Heart left ventricle (tissue), 16 donors: ENCODE measurements around the gene ISCU. TPM values are rescaled to one million over a fixed set of nuclear protein-coding genes. Genes with fewer than 3 reads are reported as not detected.

Experiments
- ATAC-seq, 4 donors: fragments of 200-7000 bp; cut with Tn5 transposase; one replicate each; pipeline ENCODE4 v1.9.1; 2020 to 2022; ENCODE audit warnings: moderate library complexity in 4 of 4, mild to moderate bottlenecking in 3 of 4, moderate number of reproducible peaks in 1 of 4
- DNase-seq, 5 donors: peaks; one replicate each; pipeline ENCODE4 v3.0.0-alpha.2; 2020
- H3K27ac ChIP-seq, 12 donors: fragments of 200-600 bp; sonication (generic) in 4 of 12; one replicate each; pipeline versions ENCODE4 v1.5.0 to v1.8.0; 2016 to 2022; ENCODE audit warnings: mild to moderate bottlenecking in 2 of 12
- H3K27me3 ChIP-seq, 9 donors: fragments of 200-600 bp; sonication (generic) in 2 of 9; one replicate each; pipeline versions ENCODE4 v1.5.1 to v1.8.0; 2016 to 2022; ENCODE audit warnings: mild to moderate bottlenecking in 3 of 9
- H3K36me3 ChIP-seq, 9 donors: fragments of 200-600 bp; sonication (generic) in 2 of 9; one replicate each; pipeline versions ENCODE4 v1.5.0 to v1.8.0; 2018 to 2022; ENCODE audit warnings: mild to moderate bottlenecking in 2 of 9
- H3K4me1 ChIP-seq, 12 donors: fragments of 200-600 bp; sonication (generic) in 4 of 12; one replicate each; pipeline versions ENCODE4 v1.5.0 to v1.8.0; 2016 to 2022; ENCODE audit warnings: mild to moderate bottlenecking in 3 of 12
- H3K4me3 ChIP-seq, 12 donors: fragments of 200-600 bp; sonication (generic) in 4 of 12; one replicate each; pipeline versions ENCODE4 v1.5.0 to v1.8.0; 2017 to 2022; ENCODE audit warnings: mild to moderate bottlenecking in 9 of 12, moderate library complexity in 4 of 12
- H3K9me3 ChIP-seq, 12 donors: fragments of 200-600 bp; sonication (generic) in 4 of 12; one replicate each; pipeline versions ENCODE4 v1.5.0 to v1.8.0; 2016 to 2022; ENCODE audit warnings: mild to moderate bottlenecking in 1 of 12
- POLR2A ChIP-seq, 2 donors: fragments of 450-650 bp; IDR thresholded peaks; one replicate each; pipeline ENCODE4 v1.6.1; 2017; ENCODE audit warnings: antibody characterized with exemption in 2 of 2, mild to moderate bottlenecking in 2 of 2, moderate library complexity in 2 of 2
- WGBS, 4 donors: extraction: QIAGEN DNeasy Blood & Tissue Kit in 2 of 4; methylation state at CpG; one replicate each; pipeline versions ENCODE4 v1.1.5 to v1.1.7; 2013 to 2018; 5-methylcytosine and 5-hydroxymethylcytosine counted together
- intact Hi-C, 10 donors: fragments of 100-400 bp; cut with DNase I; formaldehyde crosslinking; loops; one replicate each; pipeline versions ENCODE4 v1.11.1 to v1.14.2; 2022
- polyA plus RNA-seq, 2 donors: library from polyadenylated mRNA; stranded (reverse); fragments of 200-250 nt; gene quantifications; one replicate each; pipeline ENCODE4 v1.2.3, GENCODE V29; 2013
- total RNA-seq, 9 donors: library from RNA; depleted of rRNA in 2 of 9; stranded (reverse); fragments of >200 nt in 2 of 9; fragmentation: NEBNext Ultra II Directional in 3 of 9; extraction: Animal tissue kit (Norgen Biotek cat#: 25700) in 3 of 9; gene quantifications; one replicate each; pipeline versions ENCODE4 v1.1.0 to v1.2.4, GENCODE V29; 2016 to 2023
- TF ChIP-seq, protein P1 (sequence below), 12 donors: fragments of 200-600 bp; sonication (generic) in 4 of 12; IDR thresholded peaks; one replicate each; pipeline versions ENCODE4 v1.5.0 to v1.8.0; 2018 to 2022; ENCODE audit warnings: antibody characterized with exemption in 12 of 12, mild to moderate bottlenecking in 5 of 12
- donor health status: ischemic (EF 13 %, LVEDD 7.1; RV severe dilation, severe dysfunction).
- donor health status: healthy with polysubstance abuse.
- donor health status: DM: no; HTN: yes; CAD: no.
- donor health status: DM: no; HTN: no; CAD: no.
- donor health status: ischemic (EF 25% LVEDD 6.9; RV normal size, moderate dysfunction).
- donor health status: ischemic (EF 25% LVEDD 5.7; RV mildly dilated, moderate dysfunction).
- donor health status: healthy.
- donor health status: DM: yes; HTN: yes; CAD: no.
- donor health status: ischemic (EF 35%, LVEDD 5.7; RV mildly dilated, moderate dysfunction).
- donor health status: nonischemic (EF 11% LVEDD 7.7; RV severe dilation, severe dysfunction).
- donor health status: DM: yes; HTN: yes; CAD: no.
- donor health status: PGD.
- donor health status: ischemic (EF 29% LVEDD 5.4; RV normal size, mild dysfunction).
- donor health status: nonischemic (EF 23%, LVEDD 6.1; RV moderate dilation, normal function).

ISCU gene
- total and polyA plus RNA-seq, 11 donors, result 203 to 632 (median 462) TPM

- TF ChIP-seq POLR2A (IDR thresholded peaks at IDR 0.05), result no peak
- TF ChIP-seq, protein P1, sequence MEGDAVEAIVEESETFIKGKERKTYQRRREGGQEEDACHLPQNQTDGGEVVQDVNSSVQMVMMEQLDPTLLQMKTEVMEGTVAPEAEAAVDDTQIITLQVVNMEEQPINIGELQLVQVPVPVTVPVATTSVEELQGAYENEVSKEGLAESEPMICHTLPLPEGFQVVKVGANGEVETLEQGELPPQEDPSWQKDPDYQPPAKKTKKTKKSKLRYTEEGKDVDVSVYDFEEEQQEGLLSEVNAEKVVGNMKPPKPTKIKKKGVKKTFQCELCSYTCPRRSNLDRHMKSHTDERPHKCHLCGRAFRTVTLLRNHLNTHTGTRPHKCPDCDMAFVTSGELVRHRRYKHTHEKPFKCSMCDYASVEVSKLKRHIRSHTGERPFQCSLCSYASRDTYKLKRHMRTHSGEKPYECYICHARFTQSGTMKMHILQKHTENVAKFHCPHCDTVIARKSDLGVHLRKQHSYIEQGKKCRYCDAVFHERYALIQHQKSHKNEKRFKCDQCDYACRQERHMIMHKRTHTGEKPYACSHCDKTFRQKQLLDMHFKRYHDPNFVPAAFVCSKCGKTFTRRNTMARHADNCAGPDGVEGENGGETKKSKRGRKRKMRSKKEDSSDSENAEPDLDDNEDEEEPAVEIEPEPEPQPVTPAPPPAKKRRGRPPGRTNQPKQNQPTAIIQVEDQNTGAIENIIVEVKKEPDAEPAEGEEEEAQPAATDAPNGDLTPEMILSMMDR (IDR thresholded peaks at IDR 0.05), result no peak
- DNase-seq (peak; percentile 83 to 87 (median 86)), ATAC-seq (peak; percentile 72 to 87 (median 87))
- H3K27ac ChIP-seq, result peak overlapping the region in 1 of 12 donors; percentile 32
- H3K4me1 ChIP-seq, result peaks cover 0 to 22% (median 11%) of the 10 kb centered on the region in 12 donors
- no peaks in the 10 kb centered on the region for H3K9me3 ChIP-seq
- WGBS, 4 donors, result 29 to 42% (median 36%) methylated on average over 12 to 21 of the region's 21 CpGs
- intact Hi-C loops, result loop anchor here in 2 of 10 donors (5.0 to 10.0 kb wide), 2 partner anchors 37 to 435 kb away; no protein-coding TSS in a partner anchor
- H3K36me3 ChIP-seq, result no peaks in the 10 kb centered on the region
- no peak overlapping the region for H3K4me3 ChIP-seq
- H3K27me3 ChIP-seq, result no peaks in the 10 kb centered on the region
Measured at GRCh38 chr12:108609537-108610335, 47.3 kb downstream of the ISCU start.

GRCh38 chr12:108610336-108610815 lies 48.0 kb downstream of the ISCU start:
- DNase-seq, result no peak
- H3K27me3 ChIP-seq, result no peaks in the 10 kb centered on the region
- ATAC-seq, result no peak
- peak overlapping the region in 1 of 12 donors; percentile 32 for H3K27ac ChIP-seq
- intact Hi-C loops, result loop anchor here in 1 of 10 donors (5.0 kb wide), 1 partner anchor 38 kb away; no protein-coding TSS in a partner anchor
- no peak overlapping the region for H3K4me3 ChIP-seq
- H3K36me3 ChIP-seq, result no peaks in the 10 kb centered on the region
- peaks cover 0 to 22% (median 11%) of the 10 kb centered on the region in 12 donors for H3K4me1 ChIP-seq
- H3K9me3 ChIP-seq, result peaks cover 0 to 1% (median 0%) of the 10 kb centered on the region in 12 donors
- TF ChIP-seq POLR2A (IDR thresholded peaks at IDR 0.05), result no peak
- TF ChIP-seq, protein P1 (IDR thresholded peaks at IDR 0.05), result no peak
- 86 to 92% (median 89%) methylated on average over 7 to 8 of the region's 8 CpGs for WGBS, 4 donors

GRCh38 chr12:108610856-108611605 lies 48.6 kb downstream of the ISCU start:
- DNase-seq (no peak), ATAC-seq (no peak)
- WGBS, 4 donors, result 80 to 89% (median 84%) methylated on average over 14 to 15 of the region's 15 CpGs
- Histone ChIP-seq H3K9me3 (peaks cover 0 to 8% (median 0%) of the 10 kb centered on the region in 12 donors), H3K27me3 (no peaks in the 10 kb centered on the region), H3K27ac (no peak overlapping the region), H3K4me1 (peaks cover 0 to 22% (median 11%) of the 10 kb centered on the region in 12 donors), H3K4me3 (no peak overlapping the region), H3K36me3 (no peaks in the 10 kb centered on the region)
- TF ChIP-seq, protein P1 (IDR thresholded peaks at IDR 0.05), result no peak
- TF ChIP-seq POLR2A (IDR thresholded peaks at IDR 0.05), result no peak
- intact Hi-C loops, result loop anchor here in 1 of 10 donors (5.0 kb wide), 1 partner anchor 39 kb away; no protein-coding TSS in a partner anchor
